CD4-positive, alpha-beta T cell treated with Interferon alpha-2 for 1 hour (primary cell): ENCODE data around the gene RGL4.

Experiments used
- DNase-seq, 2 donors: peaks; one replicate each; pipeline ENCODE4 v3.0.0-alpha.2; 2020 to 2022

Gene RGL4

DNA sequence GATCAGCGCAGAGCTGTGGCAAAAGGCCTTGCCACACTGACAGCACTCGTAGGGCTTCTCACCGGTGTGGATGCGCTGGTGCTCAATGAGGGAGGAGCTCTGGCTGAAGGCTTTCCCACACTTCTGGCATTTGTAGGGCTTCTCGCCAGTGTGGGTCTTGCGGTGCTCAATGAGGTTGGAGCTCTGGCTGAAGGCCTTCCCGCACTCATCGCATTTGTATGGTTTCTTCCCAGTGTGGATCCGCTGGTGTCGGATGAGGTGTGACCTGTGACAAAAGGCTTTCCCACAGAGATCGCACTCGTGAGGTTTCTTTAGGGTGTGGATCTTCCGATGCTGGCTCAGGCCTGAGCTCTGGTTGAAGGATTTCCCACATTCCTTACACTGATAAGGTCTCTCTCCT, 53.2 kb downstream of the RGL4 start:
- DNase-seq, result no peak

DNA sequence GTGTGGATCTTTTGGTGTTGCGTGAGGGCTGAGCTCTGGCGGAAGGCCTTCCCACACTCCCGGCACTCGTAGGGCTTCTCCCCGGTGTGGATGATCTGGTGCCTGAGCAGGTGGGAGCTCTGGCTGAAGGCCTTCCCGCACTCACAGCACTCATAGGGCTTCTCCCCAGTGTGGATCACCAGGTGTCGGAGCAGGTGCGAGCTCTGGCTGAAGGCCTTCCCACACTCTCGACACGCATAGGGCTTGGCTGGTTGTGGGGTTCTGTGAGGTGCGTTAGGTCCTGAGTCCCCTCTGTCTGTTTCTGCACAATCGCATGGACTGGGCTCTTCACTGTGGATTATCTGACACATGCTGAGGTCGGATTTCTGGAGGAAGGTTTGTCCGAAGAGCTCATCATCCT, 53.7 kb downstream of the RGL4 start:
- DNase-seq, result no peak

DNA sequence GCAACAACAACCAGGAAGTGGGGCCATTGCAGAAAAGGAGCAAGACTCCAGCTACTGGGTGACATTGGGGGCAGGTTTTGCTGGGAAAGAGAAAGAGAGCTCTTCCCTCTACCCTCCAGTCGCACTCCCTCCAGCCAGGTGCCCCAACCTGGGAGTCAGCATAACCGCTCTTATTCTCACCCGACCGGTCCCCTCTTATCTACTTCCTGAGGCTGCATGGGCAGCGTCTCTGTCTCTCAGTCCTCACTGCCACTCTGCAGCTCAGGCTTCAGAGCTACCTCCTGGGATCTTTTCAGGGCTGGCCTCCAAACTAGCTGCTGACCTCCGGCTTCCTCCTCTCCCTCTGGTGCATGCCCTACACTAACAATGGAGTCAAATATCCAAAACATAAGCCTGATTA, 55.0 kb downstream of the RGL4 start:
- DNase-seq, result no peak
